SK-N-MC (cell line): ENCODE results near the gene GJA3.

Experiments
- DNase-seq: peaks from one replicate; pipeline ENCODE4 v3.0.0-alpha.2; 2011; ENCODE audit warnings: low read depth, low spot score
- H3K27ac ChIP-seq: fragments of 200-600 bp; sonication (generic); 2 replicates; pipeline ENCODE4 v1.5.1; 2016; ENCODE audit warnings: mixed run types
- H3K36me3 ChIP-seq: fragments of 200-600 bp; sonication (generic); 2 replicates; pipeline ENCODE4 v1.6.1; 2017; ENCODE audit warnings: antibody characterized with exemption, low read length, mixed read lengths; ENCODE audit not compliant: insufficient read depth
- H3K4me3 ChIP-seq: fragments of 200-600 bp; sonication (generic); 2 replicates; pipeline ENCODE4 v1.5.1; 2016
- H3K9ac ChIP-seq: fragments of 200-600 bp; sonication (generic); 2 replicates; pipeline ENCODE4 v1.8.0; 2017; ENCODE audit warnings: mixed run types, mixed read lengths; ENCODE audit not compliant: insufficient read length
- H3K9me3 ChIP-seq: fragments of 200-600 bp; sonication (generic); 2 replicates; pipeline ENCODE4 v1.6.1; 2017; ENCODE audit warnings: low read depth, mild to moderate bottlenecking, antibody characterized with exemption, low read length, moderate library complexity, mixed read lengths
- EZH2 ChIP-seq: fragments of 200-600 bp; sonication (generic); IDR thresholded peaks from one replicate; pipeline ENCODE4 v1.6.1; 2017; ENCODE audit warnings: antibody characterized with exemption
- FOXP2 ChIP-seq: optimal IDR thresholded peaks from 2 replicates; pipeline ENCODE3; 2011; ENCODE audit warnings: mild to moderate bottlenecking, moderate library complexity; ENCODE audit not compliant: insufficient read depth; ENCODE audit errors: extremely low read length, control extremely low read depth
- POLR2AphosphoS5 ChIP-seq: IDR thresholded peaks from 2 replicates; pipeline ENCODE4 v1.6.1; 2012; ENCODE audit warnings: mild to moderate bottlenecking, low read depth, low read length, borderline replicate concordance

Gene GJA3

GRCh38 chr13:20105161-20105689 lies 55.6 kb downstream of the GJA3 start:
- Histone ChIP-seq H3K27ac (no peak overlapping the region), H3K4me3 (no peak overlapping the region), H3K9me3 (no peaks in the 10 kb centered on the region), H3K36me3 (no peaks in the 10 kb centered on the region), H3K9ac (no peak overlapping the region)
- DNase-seq = no peak
- no peak for TF ChIP-seq FOXP2
- TF ChIP-seq EZH2 = no peak

- Histone ChIP-seq H3K4me3 (no peak overlapping the region), H3K36me3 (no peaks in the 10 kb centered on the region), H3K9me3 (no peaks in the 10 kb centered on the region), H3K27ac (no peak overlapping the region), H3K9ac (no peak overlapping the region)
- no peak for DNase-seq
- TF ChIP-seq POLR2AphosphoS5 (no peak), EZH2 (no peak), FOXP2 (no peak)
Measured at GRCh38 chr13:20102525-20103180, 58.2 kb downstream of the GJA3 start.

GRCh38 chr13:20101467-20102316 lies 59.2 kb downstream of the GJA3 start:
- no peak for DNase-seq

GRCh38 chr13:20099319-20099718 lies 61.5 kb downstream of the GJA3 start:
- H3K36me3 ChIP-seq = no peaks in the 10 kb centered on the region
- no peaks in the 10 kb centered on the region for H3K9me3 ChIP-seq
- DNase-seq = no peak
- no peak overlapping the region for H3K4me3 ChIP-seq
- no peak overlapping the region for H3K27ac ChIP-seq
- no peak overlapping the region for H3K9ac ChIP-seq
- no peak for TF ChIP-seq EZH2
- TF ChIP-seq POLR2AphosphoS5 = no peak
- TF ChIP-seq FOXP2 = no peak

More at GRCh38 chr13:20101467-20102316, 59.2 kb downstream of the GJA3 start:
- H3K27ac ChIP-seq = no peak overlapping the region
- no peaks in the 10 kb centered on the region for H3K9me3 ChIP-seq
- H3K4me3 ChIP-seq = no peak overlapping the region
- no peaks in the 10 kb centered on the region for H3K36me3 ChIP-seq
- no peak overlapping the region for H3K9ac ChIP-seq
- no peak for TF ChIP-seq POLR2AphosphoS5
- no peak for TF ChIP-seq EZH2
- no peak for TF ChIP-seq FOXP2

- DNase-seq = no peak
- H3K36me3 ChIP-seq = no peaks in the 10 kb centered on the region
- TF ChIP-seq FOXP2 (no peak), POLR2AphosphoS5 (no peak)
Measured at GRCh38 chr13:20093951-20094350, 66.9 kb downstream of the GJA3 start.

GRCh38 chr13:20090349-20090748 lies 70.5 kb downstream of the GJA3 start:
- Histone ChIP-seq H3K27ac (no peak overlapping the region), H3K9ac (no peak overlapping the region), H3K4me3 (no peak overlapping the region), H3K36me3 (peaks cover 9% of the 10 kb centered on the region), H3K9me3 (no peaks in the 10 kb centered on the region)
- no peak for TF ChIP-seq EZH2
- no peak for TF ChIP-seq POLR2AphosphoS5
- TF ChIP-seq FOXP2 = no peak
- DNase-seq = no peak

More at GRCh38 chr13:20093951-20094350, 66.9 kb downstream of the GJA3 start:
- Histone ChIP-seq H3K4me3 (no peak overlapping the region), H3K27ac (no peak overlapping the region), H3K9me3 (no peaks in the 10 kb centered on the region), H3K9ac (no peak overlapping the region)
